H1 (cell line): Measurements from ENCODE around the gene THAP10. TPM values are rescaled to one million over a fixed set of nuclear protein-coding genes. Genes with fewer than 3 reads are reported as not detected.

Experiments used
- CTCF ChIA-PET: fragments of 300-600 bp; sonication (Branson Sonifier 250); formaldehyde crosslinking; loops from one replicate; lab custom pipeline; 2021; ENCODE audit not compliant: partially characterized antibody; lab: Charles Lee
- POLR2A ChIA-PET: fragments of 300-600 bp; sonication (Branson Sonifier 250); formaldehyde crosslinking; loops from one replicate; lab custom pipeline; 2021; ENCODE audit warnings: inconsistent platforms; ENCODE audit not compliant: partially characterized antibody; lab: Charles Lee
- DNase-seq, 2 experiments: peaks; one replicate each; pipeline versions ENCODE4 v3.0.0 to v3.0.0-alpha.2; 2010 to 2022; ENCODE audit warnings: low spot score in 2 of 2, low read depth in 1 of 2, mixed read lengths in 1 of 2
- FAIRE-seq: peaks from 2 replicates; lab custom pipeline; 2011; peaks lifted over from hg19 to GRCh38; lab: Jason Lieb, UNC
- H2AFZ ChIP-seq: 2 replicates; pipeline ENCODE4 v1.8.1; 2012; ENCODE audit warnings: low read length, inconsistent platforms
- H2AK5ac ChIP-seq: 2 replicates; pipeline ENCODE4 v1.6.1; 2013; ENCODE audit warnings: low read depth, low read length
- H2BK120ac ChIP-seq: replicated peaks from 2 replicates; pipeline ENCODE3; 2013; ENCODE audit warnings: low read depth, low read length, inconsistent platforms
- H2BK12ac ChIP-seq: 2 replicates; pipeline ENCODE4 v1.6.1; 2013; ENCODE audit warnings: low read depth, low read length
- H2BK15ac ChIP-seq: 2 replicates; pipeline ENCODE4 v1.6.1; 2013; ENCODE audit warnings: low read length
- H2BK20ac ChIP-seq: 2 replicates; pipeline ENCODE4 v1.6.1; 2013; ENCODE audit warnings: low read length
- H2BK5ac ChIP-seq: 2 replicates; pipeline ENCODE4 v1.6.1; 2013; ENCODE audit warnings: low read depth, low read length
- H3K14ac ChIP-seq: 2 replicates; pipeline ENCODE4 v1.6.1; 2013; ENCODE audit warnings: inconsistent platforms; ENCODE audit not compliant: insufficient read length
- H3K18ac ChIP-seq: 2 replicates; pipeline ENCODE4 v1.6.1; 2013; ENCODE audit warnings: low read length; ENCODE audit errors: extremely low read depth
- H3K23ac ChIP-seq: 2 replicates; pipeline ENCODE4 v1.6.1; 2013; ENCODE audit warnings: inconsistent platforms; ENCODE audit not compliant: insufficient read length
- H3K23me2 ChIP-seq: 2 replicates; pipeline ENCODE4 v1.6.1; 2013; ENCODE audit warnings: low read depth, low read length
- H3K27ac ChIP-seq: 2 replicates; pipeline ENCODE4 v1.6.1; 2011; ENCODE audit warnings: low read depth, low read length, inconsistent platforms
- H3K27me3 ChIP-seq, 4 experiments: replicated peaks in 1 of 4; 1 replicate in 1 of 4; 2 replicates in 3 of 4; pipeline versions ENCODE4 v1.6.1 to v1.8.1; 2011 to 2013; ENCODE audit warnings: low read length in 3 of 4, mild to moderate bottlenecking in 3 of 4, inconsistent platforms in 2 of 4, mixed read lengths in 2 of 4, moderate library complexity in 1 of 4; ENCODE audit not compliant: control insufficient read depth in 3 of 4, insufficient read depth in 3 of 4; ENCODE audit errors: extremely low read depth in 1 of 4
- H3K36me3 ChIP-seq, 4 experiments: 2 replicates each; pipeline versions ENCODE4 v1.6.1 to v1.8.1; 2011 to 2013; ENCODE audit warnings: mild to moderate bottlenecking in 4 of 4, low read length in 3 of 4, moderate library complexity in 2 of 4, control low read depth in 1 of 4, inconsistent platforms in 1 of 4; ENCODE audit not compliant: insufficient read depth in 4 of 4, control insufficient read depth in 2 of 4
- H3K4ac ChIP-seq: replicated peaks from 2 replicates; pipeline ENCODE3; 2013; ENCODE audit warnings: low read length, low read depth, mixed read lengths, inconsistent platforms; ENCODE audit not compliant: insufficient read length
- H3K4me1 ChIP-seq, 4 experiments: replicated peaks in 1 of 4; 1 replicate in 1 of 4; 2 replicates in 3 of 4; pipeline versions ENCODE4 v1.6.1 to v1.8.1; 2011 to 2013; ENCODE audit warnings: low read length in 3 of 4, inconsistent platforms in 2 of 4, mixed read lengths in 1 of 4; ENCODE audit not compliant: insufficient read depth in 4 of 4, control insufficient read depth in 3 of 4
- H3K4me2 ChIP-seq, 2 experiments: 2 replicates each; pipeline versions ENCODE4 v1.6.1 to v1.8.1; 2011 to 2013; ENCODE audit warnings: low read depth in 2 of 2, low read length in 2 of 2, control low read depth in 1 of 2, inconsistent platforms in 1 of 2, mild to moderate bottlenecking in 1 of 2; ENCODE audit not compliant: insufficient read depth in 1 of 2
- H3K4me3 ChIP-seq, 4 experiments: fragments of 200-600, 300-600 bp in 1 of 4; sonication (generic), shearing (Covaris generic), sonication (Bioruptor Twin) in 1 of 4; 2 replicates each; pipeline versions ENCODE4 v1.5.1 to v1.8.1; 2011 to 2016; ENCODE audit warnings: low read length in 4 of 4, low read depth in 3 of 4, control low read depth in 2 of 4, inconsistent platforms in 2 of 4, mild to moderate bottlenecking in 2 of 4, mixed read lengths in 1 of 4, moderate library complexity in 1 of 4; ENCODE audit not compliant: insufficient read depth in 2 of 4; ENCODE audit errors: extremely low read depth in 1 of 4
- H3K56ac ChIP-seq: replicated peaks from 2 replicates; pipeline ENCODE3; 2013; ENCODE audit warnings: low read depth, mild to moderate bottlenecking, mixed read lengths, low read length, inconsistent platforms; ENCODE audit not compliant: insufficient read length
- H3K79me1 ChIP-seq: 2 replicates; pipeline ENCODE4 v1.6.1; 2013; ENCODE audit warnings: low read depth, low read length, control low read depth
- H3K79me2 ChIP-seq, 2 experiments: 2 replicates each; pipeline versions ENCODE4 v1.6.1 to v1.8.1; 2012 to 2013; ENCODE audit warnings: low read length in 2 of 2, mild to moderate bottlenecking in 2 of 2, inconsistent platforms in 1 of 2; ENCODE audit not compliant: insufficient read depth in 2 of 2, control insufficient read depth in 1 of 2
- H3K9ac ChIP-seq, 4 experiments: replicated peaks in 1 of 4; 1 replicate in 1 of 4; 2 replicates in 3 of 4; pipeline versions ENCODE4 v1.6.1 to v1.8.1; 2011 to 2013; ENCODE audit warnings: low read depth in 3 of 4, low read length in 3 of 4, control low read depth in 2 of 4, mild to moderate bottlenecking in 2 of 4, moderate library complexity in 2 of 4, inconsistent platforms in 1 of 4; ENCODE audit errors: extremely low read depth in 1 of 4
- H3K9me3 ChIP-seq, 2 experiments: 2 replicates each; pipeline versions ENCODE4 v1.6.1 to v1.8.1; 2012 to 2013; ENCODE audit warnings: mild to moderate bottlenecking in 2 of 2, moderate library complexity in 2 of 2, control low read depth in 1 of 2, inconsistent platforms in 1 of 2, low read depth in 1 of 2, low read length in 1 of 2, mixed read lengths in 1 of 2; ENCODE audit not compliant: insufficient read depth in 2 of 2
- H4K20me1 ChIP-seq, 2 experiments: replicated peaks in 1 of 2; 2 replicates each; pipeline versions ENCODE3 to v1.8.1; 2011 to 2013; ENCODE audit warnings: inconsistent platforms in 2 of 2, low read length in 2 of 2, mild to moderate bottlenecking in 1 of 2; ENCODE audit not compliant: insufficient read depth in 2 of 2, control insufficient read depth in 1 of 2
- H4K5ac ChIP-seq: 2 replicates; pipeline ENCODE4 v1.6.1; 2013; ENCODE audit warnings: low read length, low read depth, mixed read lengths, inconsistent platforms; ENCODE audit not compliant: insufficient read length
- H4K8ac ChIP-seq: 2 replicates; pipeline ENCODE4 v1.8.0; 2013; ENCODE audit warnings: mild to moderate bottlenecking, moderate library complexity, low read length, inconsistent platforms; ENCODE audit not compliant: insufficient read depth; ENCODE audit errors: extremely low read depth
- H4K91ac ChIP-seq: replicated peaks from 2 replicates; pipeline ENCODE3; 2013; ENCODE audit warnings: low read length, mixed read lengths, inconsistent platforms; ENCODE audit not compliant: insufficient read length
- SIN3A ChIP-seq, 2 experiments: IDR thresholded peaks in 1 of 2; conservative IDR thresholded peaks in 1 of 2; 2 replicates each; pipeline ENCODE4 v1.6.1; 2011 to 2012; ENCODE audit warnings: low read length in 2 of 2, improper control_type of control experiment in 1 of 2, low read depth in 1 of 2, mild to moderate bottlenecking in 1 of 2
- WGBS, 2 experiments: shearing (Covaris generic) in 1 of 2; methylation state at CpG; one replicate each; pipeline versions ENCODE4 v1.1.6 to v1.1.7; 2013 to 2015; ENCODE audit warnings: low lambda C conversion rate in 2 of 2, mixed read lengths in 2 of 2, inconsistent platforms in 1 of 2, low coverage in 1 of 2, missing lambda C conversion rate in 1 of 2; ENCODE audit not compliant: insufficient replicate concordance in 2 of 2, insufficient coverage in 1 of 2, insufficient read length in 1 of 2; ENCODE audit errors: extremely low coverage in 1 of 2, missing lambda C conversion rate in 1 of 2; 5-methylcytosine and 5-hydroxymethylcytosine counted together
- polyA plus RNA-seq, 7 experiments: library from polyadenylated mRNA; depleted of rRNA in 3 of 7; stranded (reverse) in 5 of 7; unstranded in 2 of 7; fragments of >200 nt in 5 of 7; fragments of 200-250 nt in 2 of 7; gene quantifications; 1 replicate in 5 of 7; 2 replicates in 1 of 7; 4 replicates in 1 of 7; pipeline versions ENCODE4 v1.2.1 to v1.2.3, GENCODE V29; 2011 to 2013; ENCODE audit warnings: missing spikeins in 2 of 7, mixed read lengths in 2 of 7
- total RNA-seq: library from RNA; stranded (reverse); fragmentation: NEBNext Ultra II Directional; extraction: Animal tissue kit (Norgen Biotek cat#: 25700); gene quantifications from 2 replicates; pipeline ENCODE4 v1.2.1, GENCODE V29; 2021

Gene THAP10
- total and polyA plus RNA-seq, 2 of the 8 experiments (the other 6 are each of a cell fraction or from before 2014, with no cell fraction given): 2.8 to 4.5 TPM

DNA sequence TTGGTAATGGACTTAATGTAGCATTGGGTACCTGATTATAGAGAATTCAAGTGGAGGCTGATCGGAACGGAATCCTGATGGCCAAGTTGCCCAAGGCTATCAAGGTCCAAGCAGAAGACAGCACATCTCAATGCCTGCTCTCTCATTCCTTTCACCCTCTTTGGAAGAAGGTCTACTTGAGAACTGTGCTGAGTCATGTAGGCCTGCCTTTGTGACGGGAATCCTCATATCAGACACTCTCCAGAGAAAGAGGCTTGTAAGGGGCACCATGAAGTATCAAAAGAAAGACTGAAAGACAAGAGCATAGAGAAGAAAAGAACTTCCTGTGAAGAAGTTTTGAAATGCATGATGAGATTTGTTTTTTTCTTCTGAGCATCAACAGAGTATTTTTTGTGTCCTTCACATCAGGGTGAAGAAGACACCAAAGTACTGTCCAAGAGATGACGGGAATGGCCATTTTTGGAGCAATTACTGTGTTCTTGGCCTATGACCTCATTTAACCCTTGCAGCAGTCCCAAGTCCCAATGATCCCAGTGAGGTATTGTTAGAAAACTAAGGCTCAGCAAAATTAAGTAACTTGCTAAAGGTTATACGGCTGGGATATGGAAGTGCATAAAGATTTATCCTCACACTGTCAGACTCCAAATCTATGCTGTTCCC is 25.1 kb downstream of the THAP10 start:
- ChIA-PET CTCF (interaction anchor here (0.9 kb wide), 1 partner anchor 10 kb away, joined by 4 read pairs; no protein-coding TSS in a partner anchor), POLR2A (no interaction called here)
- H3K4me2 ChIP-seq: no peak overlapping the region
- H3K9me3 ChIP-seq: peaks cover 0 to 8% of the 10 kb centered on the region in 2 experiments; a peak in 1 of 4 replicates
- no peak overlapping the region for H3K9ac ChIP-seq
- no peak for TF ChIP-seq SIN3A (conservative IDR thresholded peaks at IDR 0.05 in 1 of 2, IDR thresholded peaks at IDR 0.05 in 1 of 2; ENCODE audit: low read depth in 1 of 2, low read length in 2 of 2)
- H4K91ac ChIP-seq: no peak overlapping the region
- no peaks in the 10 kb centered on the region for H3K79me2 ChIP-seq
- no peaks in the 10 kb centered on the region for H3K27me3 ChIP-seq
- no peak overlapping the region for H4K5ac ChIP-seq
- no peaks in the 10 kb centered on the region for H4K20me1 ChIP-seq
- no peaks in the 10 kb centered on the region; a peak in 1 of 8 replicates for H3K36me3 ChIP-seq
- no peak overlapping the region for H2AFZ ChIP-seq
- no peaks in the 10 kb centered on the region for H3K4me1 ChIP-seq
- no peak overlapping the region for H2BK20ac ChIP-seq
- no peak overlapping the region for H3K23ac ChIP-seq
- H3K14ac ChIP-seq: no peak overlapping the region
- H2AK5ac ChIP-seq: no peak overlapping the region
- H2BK5ac ChIP-seq: no peak overlapping the region
- 89% methylated on average over 5 of the region's 5 CpGs; no CpG with 5 or more reads in 1 of the 2 experiments for WGBS, 2 experiments
- no peaks in the 10 kb centered on the region for H3K79me1 ChIP-seq
- H4K8ac ChIP-seq: no peak overlapping the region
- H3K18ac ChIP-seq: no peak overlapping the region
- H3K4me3 ChIP-seq: no peak overlapping the region
- no peak overlapping the region for H3K56ac ChIP-seq
- no peak overlapping the region for H2BK15ac ChIP-seq
- no peak overlapping the region for H2BK120ac ChIP-seq
- H3K23me2 ChIP-seq: no peaks in the 10 kb centered on the region
- DNase-seq: no peak
- H2BK12ac ChIP-seq: no peak overlapping the region
- H3K4ac ChIP-seq: no peak overlapping the region
- H3K27ac ChIP-seq: no peak overlapping the region
- FAIRE-seq: no peak
